ENCODE results near the gene HORMAD1.
"Not testable (repeated sequence)": the region's sequence is repeated elsewhere in the genome, so short reads cannot be mapped to it uniquely, and the experiment has no call there.

The HORMAD1 gene

GRCh38 chr1:150720703-150721102 is at the start of gene HORMAD1:
Gene HORMAD1, minus strand, starts transcription at chr1:150720895. Its CDS starts 1,390 bp downstream, at chr1:150719505.
- no peak for DNase-seq

- not testable (repeated sequence) for DNase-seq
Observed at GRCh38 chr1:150767704-150768103, 47.0 kb upstream of the HORMAD1 start.

- not testable (repeated sequence) for DNase-seq
Observed at GRCh38 chr1:150765977-150766301, 45.2 kb upstream of the HORMAD1 start.

GRCh38 chr1:150765296-150765976 is 44.7 kb upstream of the HORMAD1 start, which contains the start of gene CTSS:
Gene CTSS, minus strand, starts transcription at chr1:150765778. Its CDS starts 1,015 bp downstream, at chr1:150764763.
- DNase-seq: no peak

GRCh38 chr1:150764617-150765101 is 44.0 kb upstream of the HORMAD1 start:
- DNase-seq: no peak

- no peak for DNase-seq
Observed at GRCh38 chr1:150763018-150763417, 42.3 kb upstream of the HORMAD1 start.

GRCh38 chr1:150762552-150762951 is 41.9 kb upstream of the HORMAD1 start:
- no peak for DNase-seq

- no peak for DNase-seq
Observed at GRCh38 chr1:150761801-150762200, 41.1 kb upstream of the HORMAD1 start.

GRCh38 chr1:150760013-150760412 is 39.3 kb upstream of the HORMAD1 start:
- no peak for DNase-seq

- DNase-seq: no peak
Observed at GRCh38 chr1:150753416-150753815, 32.7 kb upstream of the HORMAD1 start.

- no peak for DNase-seq
Observed at GRCh38 chr1:150751443-150751842, 30.7 kb upstream of the HORMAD1 start.

GRCh38 chr1:150749720-150750311 is 29.1 kb upstream of the HORMAD1 start:
- DNase-seq: no peak

- no peak for DNase-seq
Observed at GRCh38 chr1:150748878-150749719, 28.4 kb upstream of the HORMAD1 start.

- no peak for DNase-seq
Observed at GRCh38 chr1:150730130-150730721, 9.5 kb upstream of the HORMAD1 start.

- DNase-seq: no peak
Observed at GRCh38 chr1:150724336-150724735, 3.6 kb upstream of the HORMAD1 start.

GRCh38 chr1:150720098-150720497 is 597 bp downstream of the HORMAD1 start:
- DNase-seq: no peak

GRCh38 chr1:150718225-150718891 is 2.3 kb downstream of the HORMAD1 start:
- DNase-seq: no peak

GRCh38 chr1:150709031-150709430 is 11.7 kb downstream of the HORMAD1 start:
- DNase-seq: not testable (repeated sequence)

GRCh38 chr1:150708595-150708994 is 12.1 kb downstream of the HORMAD1 start:
- DNase-seq: no peak

GRCh38 chr1:150706091-150706490 is 14.6 kb downstream of the HORMAD1 start:
- no peak for DNase-seq

GRCh38 chr1:150703427-150703826 is 17.3 kb downstream of the HORMAD1 start:
- no peak for DNase-seq
